EL (cell line): ENCODE data around the gene EDAR.

ENCODE experiments used
- DNase-seq: peaks from one replicate; pipeline ENCODE4 v3.0.0-alpha.2; 2016

The EDAR gene

DNA sequence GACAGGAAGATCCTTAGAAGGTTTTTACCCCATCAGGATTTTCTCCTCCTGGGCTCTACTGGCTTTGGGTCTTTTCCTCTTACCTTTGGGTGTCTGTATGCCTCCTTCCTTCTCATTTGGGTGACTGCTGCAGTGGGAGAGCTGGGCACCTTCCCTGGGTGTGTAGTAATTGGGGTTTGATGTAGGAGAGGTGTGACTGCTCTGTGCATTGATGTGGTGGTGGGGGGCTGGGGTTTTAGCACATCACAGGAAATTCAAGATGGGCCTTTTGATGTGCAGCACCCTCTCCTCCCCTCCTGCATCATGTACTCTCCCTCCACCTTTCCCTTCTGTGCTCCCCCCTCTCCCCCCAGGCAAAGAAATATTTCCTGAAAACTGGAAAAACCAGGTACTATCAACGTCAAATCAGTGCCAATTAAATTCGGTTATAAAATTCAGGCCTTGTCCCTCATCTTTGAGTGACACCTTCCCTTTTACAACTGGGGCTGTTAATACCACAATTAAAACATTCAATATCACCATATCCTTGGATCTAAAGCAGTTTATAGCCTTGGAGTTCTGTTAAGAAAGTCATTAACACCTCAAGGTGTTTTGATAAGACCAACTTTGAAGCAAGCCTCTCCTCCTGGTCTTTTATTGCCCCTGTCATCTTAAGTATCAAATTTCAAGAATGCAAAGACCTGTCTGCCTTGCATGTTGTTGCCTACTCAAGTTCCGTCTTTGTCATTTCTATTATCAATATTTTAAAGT is 23.3 kb downstream of the EDAR start:
- DNase-seq = no peak

GRCh38 chr2:108963057-108963456 is 26.0 kb downstream of the EDAR start:
- DNase-seq = no peak

GRCh38 chr2:108961796-108962195 is 27.2 kb downstream of the EDAR start:
- no peak for DNase-seq

GRCh38 chr2:108960006-108960405 is 29.0 kb downstream of the EDAR start:
- no peak for DNase-seq

- no peak for DNase-seq
Measured at GRCh38 chr2:108959401-108959800, 29.6 kb downstream of the EDAR start.

GRCh38 chr2:108958632-108959341 is 30.2 kb downstream of the EDAR start:
- DNase-seq = no peak

DNA sequence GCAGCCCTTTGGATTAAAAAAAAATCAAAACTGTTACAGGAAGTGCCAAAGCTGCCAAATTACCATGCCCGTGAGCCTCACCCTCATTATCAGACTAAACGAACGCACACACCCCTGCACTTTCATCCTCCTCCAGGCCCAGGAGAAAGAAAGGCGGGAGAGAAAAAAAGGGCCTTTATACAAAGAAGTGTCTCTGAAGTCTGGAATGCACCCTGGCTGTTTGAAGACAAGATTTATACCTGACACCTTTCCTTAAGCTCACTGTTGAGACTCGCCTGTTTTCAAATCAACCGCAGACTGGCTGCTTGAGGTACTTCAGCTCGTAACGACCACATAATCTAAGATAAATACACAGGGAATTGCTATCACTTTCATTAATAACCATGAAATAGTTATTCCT is 31.0 kb downstream of the EDAR start:
- DNase-seq = no peak

DNA sequence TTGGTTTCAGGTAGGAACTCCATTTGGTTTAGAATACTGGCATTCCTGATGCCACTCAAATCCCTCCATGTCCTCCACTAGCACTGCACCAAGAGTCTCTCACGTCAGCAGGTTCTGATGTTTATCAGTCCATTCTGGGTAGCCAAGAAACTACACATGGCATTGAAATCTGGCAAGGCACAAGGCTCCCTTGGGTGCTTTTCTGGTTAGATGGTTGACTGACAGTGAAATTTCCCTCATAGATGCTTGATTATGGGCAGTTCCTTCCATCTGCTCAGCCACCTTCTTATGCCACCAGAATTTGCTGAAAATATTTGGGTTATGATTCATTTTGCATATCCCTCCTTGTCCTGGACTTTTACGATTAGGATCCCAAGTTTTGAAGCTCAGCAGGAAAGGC is 32.6 kb downstream of the EDAR start:
- DNase-seq = no peak

DNA sequence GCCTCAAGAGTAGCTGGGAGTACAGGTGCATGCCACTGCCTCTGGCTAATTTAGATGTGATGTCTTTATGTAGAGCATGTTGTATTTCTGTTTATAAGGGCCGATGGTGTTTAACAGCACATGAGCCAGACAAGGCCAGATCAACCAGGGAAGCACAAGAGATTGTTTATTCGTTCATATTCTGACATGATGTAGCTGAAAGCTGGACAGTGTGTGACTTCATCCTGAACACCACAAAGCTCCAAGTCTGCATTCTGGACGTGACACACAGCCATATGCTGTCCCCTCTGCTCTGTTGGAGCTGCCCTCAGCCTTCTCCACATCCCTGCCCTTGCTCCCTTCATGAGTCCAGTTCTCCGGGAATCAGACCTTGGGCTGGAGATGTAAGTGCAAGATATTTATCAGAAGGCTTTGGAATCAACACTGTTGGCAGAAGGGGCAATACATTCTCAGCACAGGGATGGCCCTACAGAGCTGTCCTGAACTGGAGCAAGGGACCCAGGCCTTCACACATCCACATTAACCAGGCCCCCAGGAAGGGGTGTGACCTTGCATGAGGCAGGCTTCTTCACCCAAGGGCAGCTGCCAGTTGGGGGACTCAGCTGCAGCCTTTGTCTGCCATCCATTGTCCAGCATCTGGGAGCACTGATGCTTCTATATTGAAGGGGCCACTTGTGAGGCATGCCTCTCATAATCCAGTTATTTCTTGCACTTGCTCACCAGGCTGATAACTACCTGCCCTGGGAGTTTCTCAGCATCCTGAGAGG is 38.5 kb downstream of the EDAR start:
- DNase-seq = no peak

- DNase-seq = no peak
Measured at GRCh38 chr2:108949316-108950239, 39.4 kb downstream of the EDAR start.

GRCh38 chr2:108947271-108947907 is 41.6 kb downstream of the EDAR start:
- DNase-seq = no peak

DNA sequence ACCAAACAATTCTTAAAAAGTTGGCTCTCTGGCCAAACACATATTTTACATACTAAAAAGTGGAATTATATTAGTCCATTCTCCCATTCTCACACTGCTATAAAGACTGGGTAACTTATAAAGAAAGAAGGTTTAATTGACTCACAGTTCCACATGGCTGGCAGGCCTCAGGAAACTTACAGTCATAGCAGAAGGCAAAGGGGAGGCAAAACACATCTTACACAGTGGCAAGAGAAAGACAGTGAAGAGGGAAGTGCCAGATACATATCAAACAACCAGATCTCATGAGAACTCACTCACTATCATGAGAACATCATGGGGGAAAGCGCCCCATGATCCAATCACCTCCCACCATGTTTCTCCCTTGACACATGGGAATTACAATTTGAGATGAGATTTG is 42.6 kb downstream of the EDAR start:
- DNase-seq = no peak

DNA sequence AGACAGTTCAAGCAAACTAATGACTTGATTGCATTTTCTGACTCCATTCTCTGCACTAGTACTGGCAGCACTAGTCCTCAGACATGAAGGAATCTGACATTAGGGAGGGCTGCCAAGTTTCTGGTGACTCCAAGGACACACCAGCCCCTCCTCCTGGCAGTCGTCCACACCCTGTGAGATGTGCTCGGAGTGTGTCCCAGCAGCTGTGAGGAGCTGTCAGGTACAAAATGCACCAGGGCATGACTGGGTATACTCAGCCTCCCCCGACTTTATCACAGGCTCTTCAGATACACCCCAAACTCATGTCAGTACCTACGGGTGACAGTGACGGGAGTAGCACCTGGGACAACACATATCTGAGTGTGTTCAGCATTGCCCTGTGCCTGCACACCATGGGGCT is 43.1 kb downstream of the EDAR start:
- no peak for DNase-seq

GRCh38 chr2:108944601-108945331 is 44.3 kb downstream of the EDAR start:
- no peak for DNase-seq

GRCh38 chr2:108943751-108944150 is 45.3 kb downstream of the EDAR start:
- DNase-seq = no peak

DNA sequence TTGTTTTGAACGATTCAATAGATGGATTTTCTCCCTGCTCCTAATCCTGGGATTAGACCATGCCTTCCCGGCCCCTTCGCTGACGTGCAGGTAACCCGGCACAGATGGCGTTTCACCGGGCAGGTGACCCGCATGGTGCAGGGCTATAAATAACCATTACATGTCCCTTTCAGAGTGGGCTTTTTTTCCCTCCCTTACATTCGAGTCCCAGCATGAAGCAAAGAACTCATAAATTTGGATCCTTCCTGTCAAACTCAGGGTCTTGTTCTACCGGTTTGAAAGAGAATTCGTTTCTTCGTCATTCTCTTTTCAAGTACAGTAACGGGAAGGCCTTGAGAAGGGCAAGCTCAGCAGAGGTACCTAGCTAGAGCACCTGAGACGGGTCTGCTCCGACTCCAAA is 46.1 kb downstream of the EDAR start:
- DNase-seq = no peak

GRCh38 chr2:108942231-108942825 is 46.7 kb downstream of the EDAR start:
- DNase-seq = no peak

DNA sequence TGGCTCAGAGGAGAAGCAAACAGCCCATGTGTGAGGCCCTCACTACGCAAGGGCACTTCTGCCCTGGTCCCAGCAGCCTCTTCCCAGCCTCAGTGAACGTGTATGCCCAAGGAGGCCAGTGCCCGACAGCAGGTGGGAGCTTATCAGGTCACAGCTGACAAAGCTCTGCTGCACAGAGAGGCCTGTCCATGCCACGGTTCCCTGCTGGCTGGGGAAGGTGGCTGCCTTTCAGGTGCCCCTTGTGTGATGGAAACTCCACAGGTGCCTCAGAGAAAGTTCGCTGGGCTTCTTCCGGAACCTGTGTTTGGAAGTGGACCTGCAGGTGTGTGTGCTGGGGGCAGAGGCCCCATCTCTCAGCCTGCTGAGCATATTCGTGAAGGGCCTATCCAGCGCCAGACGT is 47.3 kb downstream of the EDAR start:
- no peak for DNase-seq

DNA sequence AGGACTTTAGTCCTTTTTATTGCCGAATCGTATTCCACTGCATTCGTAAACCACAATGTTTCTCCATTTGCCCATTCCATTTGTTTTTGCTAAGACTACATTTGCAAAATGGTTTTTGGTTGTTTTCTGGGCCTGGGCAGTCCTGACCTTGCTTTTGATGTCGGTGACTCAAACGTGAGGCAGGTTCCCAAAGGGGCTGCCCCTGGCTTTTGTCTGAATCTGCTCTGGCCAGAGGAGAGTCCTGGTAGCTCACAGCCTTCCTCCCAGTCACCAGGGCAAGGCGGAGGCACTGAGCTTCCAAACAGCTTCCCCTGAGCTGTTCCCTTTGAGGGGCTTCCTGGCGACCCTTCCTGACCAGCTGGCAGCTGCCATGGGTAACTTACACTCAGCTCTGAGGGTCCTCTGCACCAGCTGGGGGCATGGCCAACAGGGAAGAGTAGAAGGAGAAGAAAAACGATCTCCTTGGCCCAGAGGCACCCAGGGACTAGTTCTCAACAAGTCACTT is 47.8 kb downstream of the EDAR start:
- no peak for DNase-seq

GRCh38 chr2:108940156-108940555 is 48.9 kb downstream of the EDAR start:
- DNase-seq = no peak
